Smooth muscle cell (in vitro differentiated cells): ENCODE data around the gene SLX9. TPM values are rescaled to one million over a fixed set of nuclear protein-coding genes. Genes with fewer than 3 reads are reported as not detected.

ENCODE experiments used
- DNase-seq: peaks from one replicate; lab custom pipeline; 2025; ENCODE audit not compliant: unreplicated experiment; lab: John Stamatoyannopoulos, UW
- H2AFZ ChIP-seq: fragments of 200-600 bp; sonication (generic); 2 replicates; pipeline ENCODE4 v1.6.0; 2016; ENCODE audit warnings: antibody characterized with exemption, low read depth, mild to moderate bottlenecking
- H3F3A ChIP-seq: fragments of 200-600 bp; sonication (generic); 2 replicates; pipeline ENCODE4 v1.6.0; 2017; ENCODE audit warnings: antibody characterized with exemption, low read depth
- H3K27ac ChIP-seq: fragments of 200-600 bp; sonication (generic); 2 replicates; pipeline ENCODE4 v1.5.1; 2016; ENCODE audit warnings: low read depth, mild to moderate bottlenecking
- H3K27me3 ChIP-seq: fragments of 200-600 bp; sonication (generic); 2 replicates; pipeline ENCODE4 v1.6.1; 2016; ENCODE audit warnings: low read depth, mild to moderate bottlenecking
- H3K36me3 ChIP-seq: fragments of 200-600 bp; sonication (generic); 2 replicates; pipeline ENCODE4 v1.5.1; 2016; ENCODE audit warnings: low read depth
- H3K4me1 ChIP-seq: fragments of 200-600 bp; sonication (generic); 2 replicates; pipeline ENCODE4 v1.5.1; 2016; ENCODE audit warnings: low read depth
- H3K4me2 ChIP-seq: fragments of 200-600 bp; sonication (generic); 2 replicates; pipeline ENCODE4 v1.6.0; 2016; ENCODE audit warnings: mild to moderate bottlenecking
- H3K4me3 ChIP-seq: fragments of 200-600 bp; sonication (generic); 2 replicates; pipeline ENCODE4 v1.5.1; 2016; ENCODE audit warnings: mild to moderate bottlenecking
- H3K79me2 ChIP-seq: fragments of 200-600 bp; sonication (generic); 2 replicates; pipeline ENCODE4 v1.6.0; 2016; ENCODE audit warnings: low read depth, mild to moderate bottlenecking
- H3K9ac ChIP-seq: fragments of 200-600 bp; sonication (generic); 2 replicates; pipeline ENCODE4 v1.6.0; 2016; ENCODE audit warnings: low read depth
- H3K9me3 ChIP-seq: fragments of 200-600 bp; sonication (generic); replicated peaks from 2 replicates; pipeline ENCODE4 v1.5.1; 2016; ENCODE audit warnings: low read depth
- H4K20me1 ChIP-seq: fragments of 200-600 bp; sonication (generic); 2 replicates; pipeline ENCODE4 v1.6.0; 2016; ENCODE audit warnings: low read depth
- CTCF ChIP-seq: fragments of 200-600 bp; sonication (generic); IDR thresholded peaks from 2 replicates; pipeline ENCODE4 v1.5.1; 2017; ENCODE audit warnings: borderline replicate concordance, mild to moderate bottlenecking, antibody characterized with exemption; ENCODE audit not compliant: insufficient read depth, poor library complexity, severe bottlenecking
- WGBS: methylation state at CpG from one replicate; pipeline ENCODE4 v1.1.7; 2016; ENCODE audit warnings: low lambda C conversion rate; 5-methylcytosine and 5-hydroxymethylcytosine counted together
- polyA plus RNA-seq: library from polyadenylated mRNA; unstranded; fragments of >200 nt; fragmentation: Nextera tagmentation; extraction: Ambion mirVana; gene quantifications from 2 replicates; pipeline ENCODE4 v1.2.1, GENCODE V29; 2016
- total RNA-seq: library from RNA; depleted of rRNA; stranded (reverse); fragments of >200 nt; gene quantifications from 2 replicates; pipeline ENCODE4 v1.2.3, GENCODE V29; 2014

SLX9 gene
- total and polyA plus RNA-seq, 2 experiments from 2014 or later: 13.9 to 26.6 TPM

GRCh38 chr21:44893948-44894656, 45.7 kb upstream of the SLX9 start:
- no peaks in the 10 kb centered on the region for H3K27me3 ChIP-seq
- H4K20me1 ChIP-seq: no peaks in the 10 kb centered on the region
- no peak overlapping the region for H3K9ac ChIP-seq
- no peak overlapping the region for H3K4me2 ChIP-seq
- DNase-seq: no peak
- 89% methylated on average over 15 of the region's 15 CpGs for WGBS
- H3F3A ChIP-seq: no peaks in the 10 kb centered on the region
- no peak overlapping the region for H2AFZ ChIP-seq
- no peak overlapping the region for H3K4me3 ChIP-seq
- no peaks in the 10 kb centered on the region for H3K79me2 ChIP-seq
- H3K27ac ChIP-seq: no peak overlapping the region
- no peak for TF ChIP-seq CTCF
- no peaks in the 10 kb centered on the region for H3K36me3 ChIP-seq
- no peaks in the 10 kb centered on the region for H3K4me1 ChIP-seq
- H3K9me3 ChIP-seq: no peaks in the 10 kb centered on the region

- no peaks in the 10 kb centered on the region for H3K27me3 ChIP-seq
- no peaks in the 10 kb centered on the region for H3K4me1 ChIP-seq
- H3K4me3 ChIP-seq: no peak overlapping the region
- no peak for DNase-seq
- no peak overlapping the region for H3K9ac ChIP-seq
- H3K79me2 ChIP-seq: no peaks in the 10 kb centered on the region
- no peak overlapping the region for H3K4me2 ChIP-seq
- H3K9me3 ChIP-seq: no peaks in the 10 kb centered on the region
- H3F3A ChIP-seq: no peaks in the 10 kb centered on the region
- H4K20me1 ChIP-seq: no peaks in the 10 kb centered on the region
- TF ChIP-seq CTCF: no peak
- no peak overlapping the region for H3K27ac ChIP-seq
- no peak overlapping the region for H2AFZ ChIP-seq
- H3K36me3 ChIP-seq: no peaks in the 10 kb centered on the region
- WGBS: 87% methylated on average over 19 of the region's 19 CpGs
Measured at GRCh38 chr21:44894687-44895302, 45.0 kb upstream of the SLX9 start.

- Histone ChIP-seq H3F3A (no peaks in the 10 kb centered on the region), H3K4me1 (no peaks in the 10 kb centered on the region), H3K27ac (no peak overlapping the region), H3K9me3 (no peaks in the 10 kb centered on the region), H3K36me3 (no peaks in the 10 kb centered on the region), H3K9ac (no peak overlapping the region), H3K27me3 (no peaks in the 10 kb centered on the region), H2AFZ (no peak overlapping the region), H4K20me1 (no peaks in the 10 kb centered on the region), H3K4me2 (no peak overlapping the region), H3K79me2 (no peaks in the 10 kb centered on the region), H3K4me3 (no peak overlapping the region)
- whole genome bisulfite sequencing: 92% methylated on average over 10 of the region's 11 CpGs
- no peak for TF ChIP-seq CTCF
- DNase-seq: no peak
Measured at GRCh38 chr21:44895859-44896258, 44.0 kb upstream of the SLX9 start.
